Loucy (cell line): ENCODE measurements around the gene INTS14.

ENCODE experiments used
- CTCF ChIP-seq: fragments of 200-600 bp; sonication (generic); conservative IDR thresholded peaks from 2 replicates; pipeline ENCODE4 v1.5.1; 2014; ENCODE audit warnings: mild to moderate bottlenecking, antibody characterized with exemption, low read length
- EZH2phosphoT487 ChIP-seq: fragments of 200-600 bp; IDR thresholded peaks from 2 replicates; pipeline ENCODE4 v1.6.1; 2018; ENCODE audit warnings: antibody characterized with exemption, mild to moderate bottlenecking, moderate library complexity, borderline replicate concordance

- TF ChIP-seq CTCF (no peak), EZH2phosphoT487 (no peak)
These were observed 8.8 kb upstream of the INTS14 start for GRCh38 chr15:65619626-65620290.
